Activated T-cell treated with anti-CD3 and anti-CD28 coated beads, Interleukin-2, amount 50 U/mL, for 4 hours (primary cell): ENCODE measurements around the gene STRN3. TPM values are rescaled to one million over a fixed set of nuclear protein-coding genes. Genes with fewer than 3 reads are reported as not detected.
"Not testable (repeated sequence)": the region's sequence is repeated elsewhere in the genome, so short reads cannot be mapped to it uniquely, and the experiment has no call there.

Experiments used
- ATAC-seq, 2 donors: fragments of 200-7000 bp; cut with Tn5 transposase; one replicate each; pipeline ENCODE4 v1.10.0; 2021
- DNase-seq: peaks from one replicate; pipeline ENCODE4 v3.0.0-alpha.2; 2020
- H3K27me3 Mint-ChIP-seq: one replicate; pipeline ENCODE4 v1.8.0; 2021; ENCODE audit warnings: low read depth, mixed read lengths
- H3K36me3 Mint-ChIP-seq: one replicate; pipeline ENCODE4 v1.8.0; 2022; ENCODE audit warnings: mixed read lengths; ENCODE audit not compliant: insufficient read depth
- H3K4me1 Mint-ChIP-seq: one replicate; pipeline ENCODE4 v1.8.0; 2021; ENCODE audit warnings: low read depth, mixed read lengths
- H3K4me3 Mint-ChIP-seq: one replicate; pipeline ENCODE4 v1.8.0; 2021; ENCODE audit warnings: mild to moderate bottlenecking, moderate library complexity, mixed read lengths
- H3K9me3 Mint-ChIP-seq: one replicate; pipeline ENCODE4 v1.8.0; 2021; ENCODE audit warnings: mixed read lengths
- total RNA-seq, 3 donors: library from RNA; stranded (reverse); gene quantifications; one replicate each; pipeline ENCODE4 v1.2.1, GENCODE V29; 2021

The STRN3 gene
- total RNA-seq, 3 donors from 2014 or later, result 21.4 to 24.1 (median 23.3) TPM

GRCh38 chr14:30908826-30909225 is 117.4 kb downstream of the STRN3 start:
- Mint-ChIP-seq H3K36me3 (peaks cover 21% of the 10 kb centered on the region), H3K9me3 (no peaks in the 10 kb centered on the region), H3K27me3 (no peaks in the 10 kb centered on the region), H3K4me3 (no peak overlapping the region), H3K4me1 (no peaks in the 10 kb centered on the region)
- ATAC-seq (no peak), DNase-seq (no peak)

DNA sequence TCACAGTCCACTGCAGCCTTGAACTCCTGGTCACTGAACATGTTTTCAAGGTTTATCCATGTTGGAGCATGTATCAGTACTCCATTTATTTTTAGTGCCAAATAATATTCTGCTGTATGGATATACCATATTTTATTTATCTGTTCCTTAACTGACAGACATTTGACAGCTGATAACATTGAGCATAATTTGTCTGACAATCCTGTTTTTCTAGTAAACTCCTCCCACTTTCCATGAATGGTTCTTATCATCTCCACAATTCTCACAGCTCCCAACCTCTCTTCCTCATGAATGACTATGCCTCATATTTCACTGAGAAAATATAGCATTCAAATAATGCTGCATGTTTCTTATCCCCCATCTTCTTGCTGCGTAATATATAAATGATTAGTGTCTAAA is 118.5 kb downstream of the STRN3 start:
- Mint-ChIP-seq H3K4me1 (no peaks in the 10 kb centered on the region), H3K9me3 (no peaks in the 10 kb centered on the region), H3K4me3 (no peak overlapping the region), H3K36me3 (peaks cover 21% of the 10 kb centered on the region), H3K27me3 (no peaks in the 10 kb centered on the region)
- ATAC-seq (no peak), DNase-seq (no peak)

DNA sequence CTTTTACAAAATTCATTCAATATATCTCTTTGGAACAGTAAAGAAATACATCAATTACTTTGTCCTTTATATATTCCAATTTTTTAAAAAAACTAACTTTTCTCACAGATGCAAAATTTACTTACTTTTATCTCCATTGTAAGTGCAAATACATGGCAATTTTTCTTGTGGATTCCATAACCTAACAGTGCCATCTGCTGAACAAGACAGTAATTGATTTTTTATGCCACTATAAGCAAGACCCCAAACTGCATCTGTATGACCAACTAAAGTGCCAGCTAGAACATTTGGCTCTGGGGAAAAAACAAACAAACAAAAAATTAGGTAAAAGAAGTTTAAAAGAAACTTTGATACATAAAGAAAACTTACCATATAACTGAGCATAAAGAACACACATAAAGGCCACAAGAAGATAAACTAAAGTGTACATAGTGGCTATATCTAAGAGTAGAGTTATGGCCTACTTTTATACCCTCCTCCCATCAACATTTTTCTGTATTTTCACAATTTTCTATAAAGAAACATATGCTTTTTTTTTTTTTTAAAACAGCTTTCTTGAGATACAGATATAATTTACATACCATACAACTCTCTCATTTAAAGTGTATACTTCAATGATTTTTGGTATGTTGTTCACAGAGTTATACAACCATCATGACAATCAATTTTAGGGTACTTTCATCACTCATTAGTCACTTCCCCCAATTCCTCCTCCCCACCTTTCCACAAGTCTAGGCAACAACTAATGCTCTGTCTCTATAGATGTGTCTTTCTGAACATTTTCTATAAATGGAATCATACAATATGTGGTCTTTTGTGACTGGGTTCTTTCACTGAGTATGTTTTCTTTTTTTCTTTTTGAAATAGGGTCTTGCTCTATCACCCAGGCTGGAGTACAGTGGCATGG is 119.2 kb downstream of the STRN3 start:
- H3K4me1 Mint-ChIP-seq, result no peaks in the 10 kb centered on the region
- no peak for DNase-seq
- no peak for ATAC-seq
- H3K36me3 Mint-ChIP-seq, result peaks cover 22% of the 10 kb centered on the region
- H3K27me3 Mint-ChIP-seq, result no peaks in the 10 kb centered on the region
- no peaks in the 10 kb centered on the region for H3K9me3 Mint-ChIP-seq
- no peak overlapping the region for H3K4me3 Mint-ChIP-seq

- H3K4me1 Mint-ChIP-seq, result no peaks in the 10 kb centered on the region
- no peaks in the 10 kb centered on the region for H3K27me3 Mint-ChIP-seq
- no peaks in the 10 kb centered on the region for H3K9me3 Mint-ChIP-seq
- ATAC-seq (no peak), DNase-seq (no peak)
- peaks cover 26% of the 10 kb centered on the region for H3K36me3 Mint-ChIP-seq
- H3K4me3 Mint-ChIP-seq, result no peak overlapping the region
Measured at GRCh38 chr14:30903285-30904124, 122.7 kb downstream of the STRN3 start.

- not testable (repeated sequence) for H3K4me1 Mint-ChIP-seq, H3K9me3 Mint-ChIP-seq, ATAC-seq, H3K4me3 Mint-ChIP-seq, H3K27me3 Mint-ChIP-seq, DNase-seq
- H3K36me3 Mint-ChIP-seq, result peaks cover 34% of the 10 kb centered on the region
Measured at GRCh38 chr14:30897121-30897520, 129.1 kb downstream of the STRN3 start.

DNA sequence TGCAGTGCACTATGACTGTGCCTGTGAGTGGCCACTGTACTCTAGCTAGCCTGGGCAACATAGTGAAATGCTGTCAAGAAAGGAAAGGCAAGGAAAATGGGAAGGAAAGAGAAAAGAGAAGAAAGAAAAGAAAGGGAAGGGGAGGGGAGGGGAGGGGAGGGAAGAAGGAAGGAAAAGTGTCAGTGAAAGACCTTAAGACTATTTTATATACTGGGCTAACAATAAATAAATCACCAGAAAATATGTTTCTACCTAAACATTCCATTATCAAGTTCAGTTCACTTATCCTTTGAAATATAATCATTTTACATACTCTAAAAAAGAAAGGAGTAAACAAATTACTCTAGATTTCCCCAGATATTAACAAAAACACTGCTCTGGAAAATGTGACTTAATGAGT is 129.7 kb downstream of the STRN3 start:
- ATAC-seq, result no peak
- Mint-ChIP-seq H3K4me1 (no peaks in the 10 kb centered on the region), H3K4me3 (no peak overlapping the region), H3K27me3 (no peaks in the 10 kb centered on the region), H3K9me3 (no peaks in the 10 kb centered on the region), H3K36me3 (peaks cover 31% of the 10 kb centered on the region)
- no peak for DNase-seq

DNA sequence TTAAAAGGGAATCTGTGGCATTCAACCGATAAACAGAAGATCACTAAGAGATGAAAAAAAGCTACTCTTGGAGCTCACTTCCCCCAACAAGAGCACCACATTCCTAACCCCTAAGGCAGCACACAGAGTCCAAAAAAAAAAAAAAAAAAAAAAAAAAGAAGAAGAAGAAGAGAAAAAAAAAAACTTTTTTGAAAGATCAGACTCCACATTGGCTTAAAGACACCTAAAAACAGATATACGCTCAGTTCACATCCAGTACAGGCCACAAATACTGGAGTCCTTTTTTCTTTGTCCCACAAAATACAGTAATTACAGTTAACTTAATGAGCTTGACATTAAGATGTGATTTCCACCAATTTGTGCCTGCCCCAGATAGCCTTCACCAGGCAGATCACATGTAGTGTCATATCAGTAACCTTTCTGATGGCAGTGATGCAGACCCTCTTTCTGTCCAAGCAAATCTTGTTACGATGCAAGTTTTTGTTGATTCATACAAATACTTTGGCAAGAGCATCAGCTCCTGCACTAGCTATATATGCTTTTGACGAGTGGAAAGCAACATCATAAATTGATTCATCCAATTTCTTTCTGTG is 131.2 kb downstream of the STRN3 start:
- no peak overlapping the region for H3K4me3 Mint-ChIP-seq
- no peaks in the 10 kb centered on the region for H3K4me1 Mint-ChIP-seq
- DNase-seq (no peak), ATAC-seq (no peak)
- no peaks in the 10 kb centered on the region for H3K27me3 Mint-ChIP-seq
- H3K36me3 Mint-ChIP-seq, result peaks cover 28% of the 10 kb centered on the region
- no peaks in the 10 kb centered on the region for H3K9me3 Mint-ChIP-seq

DNA sequence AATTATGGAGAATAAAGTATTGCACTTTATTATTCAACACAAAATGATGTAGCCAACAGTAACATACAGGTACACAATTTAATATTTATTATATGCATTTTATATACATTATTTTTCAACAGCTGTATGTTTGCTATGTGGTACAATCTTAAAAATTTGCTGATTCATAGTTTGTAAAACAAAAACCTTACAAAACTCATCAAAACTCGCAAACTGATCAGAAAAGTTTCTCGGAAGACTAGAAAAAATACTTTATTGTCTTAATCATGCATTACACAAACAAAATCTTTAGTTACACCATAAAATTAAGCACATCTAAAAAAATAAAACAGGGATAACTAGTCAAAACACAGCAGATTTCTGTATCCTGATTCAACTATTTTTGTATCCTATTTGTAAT is 132.4 kb downstream of the STRN3 start:
- Mint-ChIP-seq H3K4me3 (no peak overlapping the region), H3K9me3 (no peaks in the 10 kb centered on the region), H3K4me1 (no peaks in the 10 kb centered on the region), H3K27me3 (no peaks in the 10 kb centered on the region), H3K36me3 (peaks cover 26% of the 10 kb centered on the region)
- DNase-seq (no peak), ATAC-seq (no peak)

DNA sequence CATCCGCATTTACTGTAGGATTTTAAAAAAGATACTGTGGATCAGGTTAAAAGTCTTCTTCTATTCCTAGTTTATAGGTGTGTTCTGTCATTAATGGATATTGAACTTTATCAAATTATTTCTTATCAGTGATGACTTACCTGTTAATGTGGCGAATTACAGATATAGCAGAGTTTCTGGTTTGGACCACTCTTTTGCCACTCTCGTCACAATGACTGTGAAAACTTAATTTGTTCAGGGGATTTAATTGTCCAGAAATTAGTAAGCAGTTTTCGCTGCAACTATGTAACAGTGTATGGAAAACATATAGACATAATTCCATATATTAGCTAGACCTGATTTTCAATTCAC is 137.0 kb downstream of the STRN3 start:
- Mint-ChIP-seq H3K4me1 (no peaks in the 10 kb centered on the region), H3K4me3 (no peak overlapping the region), H3K9me3 (no peaks in the 10 kb centered on the region), H3K36me3 (peaks cover 2% of the 10 kb centered on the region), H3K27me3 (no peaks in the 10 kb centered on the region)
- DNase-seq (no peak), ATAC-seq (no peak)

GRCh38 chr14:30888480-30889243 is 137.5 kb downstream of the STRN3 start:
- ATAC-seq, result no peak
- H3K4me3 Mint-ChIP-seq, result no peak overlapping the region

DNA sequence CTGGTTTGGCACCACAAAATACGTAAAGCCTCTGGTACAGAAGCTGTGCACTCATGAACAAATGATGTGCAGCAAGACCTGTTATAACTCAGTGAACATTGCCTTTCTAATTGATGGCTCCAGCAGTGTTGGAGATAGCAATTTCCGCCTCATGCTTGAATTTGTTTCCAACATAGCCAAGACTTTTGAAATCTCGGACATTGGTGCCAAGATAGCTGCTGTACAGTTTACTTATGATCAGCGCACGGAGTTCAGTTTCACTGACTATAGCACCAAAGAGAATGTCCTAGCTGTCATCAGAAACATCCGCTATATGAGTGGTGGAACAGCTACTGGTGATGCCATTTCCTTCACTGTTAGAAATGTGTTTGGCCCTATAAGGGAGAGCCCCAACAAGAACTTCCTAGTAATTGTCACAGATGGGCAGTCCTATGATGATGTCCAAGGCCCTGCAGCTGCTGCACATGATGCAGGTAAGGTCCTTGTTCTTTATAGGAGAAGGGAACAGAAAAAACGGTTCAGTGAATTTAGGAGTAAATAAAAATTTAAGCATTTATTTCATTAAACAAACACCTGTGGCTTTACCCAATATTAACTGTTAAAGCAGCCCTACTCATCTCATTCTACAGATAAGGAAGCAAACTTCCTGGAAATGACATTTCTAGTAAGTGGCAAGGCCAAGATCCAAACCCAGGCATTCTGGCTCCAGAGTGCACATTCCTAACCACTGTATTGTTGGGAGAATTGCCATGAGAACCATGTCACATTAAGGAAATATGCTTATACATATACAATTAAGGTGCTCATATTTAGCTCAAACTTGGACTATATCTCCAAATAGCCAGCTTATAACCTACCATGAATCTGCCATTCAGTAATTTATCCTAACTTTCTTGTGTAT is 140.1 kb downstream of the STRN3 start:
- Mint-ChIP-seq H3K36me3 (no peaks in the 10 kb centered on the region), H3K4me1 (no peaks in the 10 kb centered on the region), H3K9me3 (no peaks in the 10 kb centered on the region), H3K27me3 (no peaks in the 10 kb centered on the region), H3K4me3 (no peak overlapping the region)
- DNase-seq, result no peak
- ATAC-seq, result no peak

More at GRCh38 chr14:30888480-30889243, 137.5 kb downstream of the STRN3 start:
- Mint-ChIP-seq H3K36me3 (peaks cover 2% of the 10 kb centered on the region), H3K9me3 (no peaks in the 10 kb centered on the region), H3K4me1 (no peaks in the 10 kb centered on the region), H3K27me3 (no peaks in the 10 kb centered on the region)
- no peak for DNase-seq

- Mint-ChIP-seq H3K4me1 (no peaks in the 10 kb centered on the region), H3K36me3 (no peaks in the 10 kb centered on the region), H3K4me3 (no peak overlapping the region), H3K9me3 (no peaks in the 10 kb centered on the region), H3K27me3 (no peaks in the 10 kb centered on the region)
- ATAC-seq, result no peak
- DNase-seq, result no peak
Measured at GRCh38 chr14:30884901-30885300, 141.3 kb downstream of the STRN3 start.

- Mint-ChIP-seq H3K4me3 (no peak overlapping the region), H3K27me3 (no peaks in the 10 kb centered on the region), H3K36me3 (no peaks in the 10 kb centered on the region), H3K9me3 (no peaks in the 10 kb centered on the region), H3K4me1 (no peaks in the 10 kb centered on the region)
- ATAC-seq (no peak), DNase-seq (no peak)
Measured at GRCh38 chr14:30883508-30884294, 142.5 kb downstream of the STRN3 start.
